H1 (cell line): ENCODE results near the gene ATP7A. TPM values are rescaled to one million over a fixed set of nuclear protein-coding genes. Genes with fewer than 3 reads are reported as not detected.

Experiments used
- CTCF ChIA-PET: fragments of 300-600 bp; sonication (Branson Sonifier 250); formaldehyde crosslinking; loops from one replicate; lab custom pipeline; 2021; ENCODE audit not compliant: partially characterized antibody; lab: Charles Lee
- POLR2A ChIA-PET: fragments of 300-600 bp; sonication (Branson Sonifier 250); formaldehyde crosslinking; loops from one replicate; lab custom pipeline; 2021; ENCODE audit warnings: inconsistent platforms; ENCODE audit not compliant: partially characterized antibody; lab: Charles Lee
- DNase-seq, 2 experiments: peaks; one replicate each; pipeline versions ENCODE4 v3.0.0 to v3.0.0-alpha.2; 2010 to 2022; ENCODE audit warnings: low spot score in 2 of 2, low read depth in 1 of 2, mixed read lengths in 1 of 2
- FAIRE-seq: peaks from 2 replicates; lab custom pipeline; 2011; peaks lifted over from hg19 to GRCh38; lab: Jason Lieb, UNC
- H2AFZ ChIP-seq: 2 replicates; pipeline ENCODE4 v1.8.1; 2012; ENCODE audit warnings: low read length, inconsistent platforms
- H2AK5ac ChIP-seq: 2 replicates; pipeline ENCODE4 v1.6.1; 2013; ENCODE audit warnings: low read depth, low read length
- H2BK120ac ChIP-seq: replicated peaks from 2 replicates; pipeline ENCODE3; 2013; ENCODE audit warnings: low read depth, low read length, inconsistent platforms
- H2BK12ac ChIP-seq: 2 replicates; pipeline ENCODE4 v1.6.1; 2013; ENCODE audit warnings: low read depth, low read length
- H2BK15ac ChIP-seq: 2 replicates; pipeline ENCODE4 v1.6.1; 2013; ENCODE audit warnings: low read length
- H2BK20ac ChIP-seq: 2 replicates; pipeline ENCODE4 v1.6.1; 2013; ENCODE audit warnings: low read length
- H2BK5ac ChIP-seq: 2 replicates; pipeline ENCODE4 v1.6.1; 2013; ENCODE audit warnings: low read depth, low read length
- H3K14ac ChIP-seq: 2 replicates; pipeline ENCODE4 v1.6.1; 2013; ENCODE audit warnings: inconsistent platforms; ENCODE audit not compliant: insufficient read length
- H3K18ac ChIP-seq: 2 replicates; pipeline ENCODE4 v1.6.1; 2013; ENCODE audit warnings: low read length; ENCODE audit errors: extremely low read depth
- H3K23ac ChIP-seq: 2 replicates; pipeline ENCODE4 v1.6.1; 2013; ENCODE audit warnings: inconsistent platforms; ENCODE audit not compliant: insufficient read length
- H3K23me2 ChIP-seq: 2 replicates; pipeline ENCODE4 v1.6.1; 2013; ENCODE audit warnings: low read depth, low read length
- H3K27ac ChIP-seq: 2 replicates; pipeline ENCODE4 v1.6.1; 2011; ENCODE audit warnings: low read depth, low read length, inconsistent platforms
- H3K27me3 ChIP-seq, 4 experiments: replicated peaks in 1 of 4; 1 replicate in 1 of 4; 2 replicates in 3 of 4; pipeline versions ENCODE4 v1.6.1 to v1.8.1; 2011 to 2013; ENCODE audit warnings: low read length in 3 of 4, mild to moderate bottlenecking in 3 of 4, inconsistent platforms in 2 of 4, mixed read lengths in 2 of 4, moderate library complexity in 1 of 4; ENCODE audit not compliant: control insufficient read depth in 3 of 4, insufficient read depth in 3 of 4; ENCODE audit errors: extremely low read depth in 1 of 4
- H3K36me3 ChIP-seq, 4 experiments: 2 replicates each; pipeline versions ENCODE4 v1.6.1 to v1.8.1; 2011 to 2013; ENCODE audit warnings: mild to moderate bottlenecking in 4 of 4, low read length in 3 of 4, moderate library complexity in 2 of 4, control low read depth in 1 of 4, inconsistent platforms in 1 of 4; ENCODE audit not compliant: insufficient read depth in 4 of 4, control insufficient read depth in 2 of 4
- H3K4ac ChIP-seq: replicated peaks from 2 replicates; pipeline ENCODE3; 2013; ENCODE audit warnings: low read length, low read depth, mixed read lengths, inconsistent platforms; ENCODE audit not compliant: insufficient read length
- H3K4me1 ChIP-seq, 4 experiments: replicated peaks in 1 of 4; 1 replicate in 1 of 4; 2 replicates in 3 of 4; pipeline versions ENCODE4 v1.6.1 to v1.8.1; 2011 to 2013; ENCODE audit warnings: low read length in 3 of 4, inconsistent platforms in 2 of 4, mixed read lengths in 1 of 4; ENCODE audit not compliant: insufficient read depth in 4 of 4, control insufficient read depth in 3 of 4
- H3K4me2 ChIP-seq, 2 experiments: 2 replicates each; pipeline versions ENCODE4 v1.6.1 to v1.8.1; 2011 to 2013; ENCODE audit warnings: low read depth in 2 of 2, low read length in 2 of 2, control low read depth in 1 of 2, inconsistent platforms in 1 of 2, mild to moderate bottlenecking in 1 of 2; ENCODE audit not compliant: insufficient read depth in 1 of 2
- H3K4me3 ChIP-seq, 4 experiments: fragments of 200-600, 300-600 bp in 1 of 4; sonication (generic), shearing (Covaris generic), sonication (Bioruptor Twin) in 1 of 4; 2 replicates each; pipeline versions ENCODE4 v1.5.1 to v1.8.1; 2011 to 2016; ENCODE audit warnings: low read length in 4 of 4, low read depth in 3 of 4, control low read depth in 2 of 4, inconsistent platforms in 2 of 4, mild to moderate bottlenecking in 2 of 4, mixed read lengths in 1 of 4, moderate library complexity in 1 of 4; ENCODE audit not compliant: insufficient read depth in 2 of 4; ENCODE audit errors: extremely low read depth in 1 of 4
- H3K56ac ChIP-seq: replicated peaks from 2 replicates; pipeline ENCODE3; 2013; ENCODE audit warnings: low read depth, mild to moderate bottlenecking, mixed read lengths, low read length, inconsistent platforms; ENCODE audit not compliant: insufficient read length
- H3K79me1 ChIP-seq: 2 replicates; pipeline ENCODE4 v1.6.1; 2013; ENCODE audit warnings: low read depth, low read length, control low read depth
- H3K79me2 ChIP-seq, 2 experiments: 2 replicates each; pipeline versions ENCODE4 v1.6.1 to v1.8.1; 2012 to 2013; ENCODE audit warnings: low read length in 2 of 2, mild to moderate bottlenecking in 2 of 2, inconsistent platforms in 1 of 2; ENCODE audit not compliant: insufficient read depth in 2 of 2, control insufficient read depth in 1 of 2
- H3K9ac ChIP-seq, 4 experiments: replicated peaks in 1 of 4; 1 replicate in 1 of 4; 2 replicates in 3 of 4; pipeline versions ENCODE4 v1.6.1 to v1.8.1; 2011 to 2013; ENCODE audit warnings: low read depth in 3 of 4, low read length in 3 of 4, control low read depth in 2 of 4, mild to moderate bottlenecking in 2 of 4, moderate library complexity in 2 of 4, inconsistent platforms in 1 of 4; ENCODE audit errors: extremely low read depth in 1 of 4
- H3K9me3 ChIP-seq, 2 experiments: 2 replicates each; pipeline versions ENCODE4 v1.6.1 to v1.8.1; 2012 to 2013; ENCODE audit warnings: mild to moderate bottlenecking in 2 of 2, moderate library complexity in 2 of 2, control low read depth in 1 of 2, inconsistent platforms in 1 of 2, low read depth in 1 of 2, low read length in 1 of 2, mixed read lengths in 1 of 2; ENCODE audit not compliant: insufficient read depth in 2 of 2
- H4K20me1 ChIP-seq, 2 experiments: replicated peaks in 1 of 2; 2 replicates each; pipeline versions ENCODE3 to v1.8.1; 2011 to 2013; ENCODE audit warnings: inconsistent platforms in 2 of 2, low read length in 2 of 2, mild to moderate bottlenecking in 1 of 2; ENCODE audit not compliant: insufficient read depth in 2 of 2, control insufficient read depth in 1 of 2
- H4K5ac ChIP-seq: 2 replicates; pipeline ENCODE4 v1.6.1; 2013; ENCODE audit warnings: low read length, low read depth, mixed read lengths, inconsistent platforms; ENCODE audit not compliant: insufficient read length
- H4K8ac ChIP-seq: 2 replicates; pipeline ENCODE4 v1.8.0; 2013; ENCODE audit warnings: mild to moderate bottlenecking, moderate library complexity, low read length, inconsistent platforms; ENCODE audit not compliant: insufficient read depth; ENCODE audit errors: extremely low read depth
- H4K91ac ChIP-seq: replicated peaks from 2 replicates; pipeline ENCODE3; 2013; ENCODE audit warnings: low read length, mixed read lengths, inconsistent platforms; ENCODE audit not compliant: insufficient read length
- CTCF ChIP-seq, 3 experiments: IDR thresholded peaks; 1 replicate in 2 of 3; 2 replicates in 1 of 3; pipeline versions ENCODE4 v1.5.1 to v1.6.1; 2011; ENCODE audit warnings: low read length in 3 of 3, mild to moderate bottlenecking in 3 of 3, inconsistent platforms in 2 of 3, low read depth in 1 of 3, moderate library complexity in 1 of 3; ENCODE audit not compliant: insufficient read depth in 1 of 3; ENCODE audit errors: control extremely low read depth in 1 of 3
- FOSL1 ChIP-seq: IDR thresholded peaks from 2 replicates; pipeline ENCODE4 v1.6.1; 2011; ENCODE audit warnings: mild to moderate bottlenecking, low read depth, low read length, moderate library complexity; ENCODE audit not compliant: insufficient read depth
- RAD21 ChIP-seq, 2 experiments: IDR thresholded peaks in 1 of 2; conservative IDR thresholded peaks in 1 of 2; 2 replicates each; pipeline ENCODE4 v1.6.1; 2011; ENCODE audit warnings: low read depth in 2 of 2, low read length in 2 of 2, improper control_type of control experiment in 1 of 2, inconsistent platforms in 1 of 2, mild to moderate bottlenecking in 1 of 2, moderate library complexity in 1 of 2
- WGBS, 2 experiments: shearing (Covaris generic) in 1 of 2; methylation state at CpG; one replicate each; pipeline versions ENCODE4 v1.1.6 to v1.1.7; 2013 to 2015; ENCODE audit warnings: low lambda C conversion rate in 2 of 2, mixed read lengths in 2 of 2, inconsistent platforms in 1 of 2, low coverage in 1 of 2, missing lambda C conversion rate in 1 of 2; ENCODE audit not compliant: insufficient replicate concordance in 2 of 2, insufficient coverage in 1 of 2, insufficient read length in 1 of 2; ENCODE audit errors: extremely low coverage in 1 of 2, missing lambda C conversion rate in 1 of 2; 5-methylcytosine and 5-hydroxymethylcytosine counted together
- polyA plus RNA-seq, 7 experiments: library from polyadenylated mRNA; depleted of rRNA in 3 of 7; stranded (reverse) in 5 of 7; unstranded in 2 of 7; fragments of >200 nt in 5 of 7; fragments of 200-250 nt in 2 of 7; gene quantifications; 1 replicate in 5 of 7; 2 replicates in 1 of 7; 4 replicates in 1 of 7; pipeline versions ENCODE4 v1.2.1 to v1.2.3, GENCODE V29; 2011 to 2013; ENCODE audit warnings: missing spikeins in 2 of 7, mixed read lengths in 2 of 7
- total RNA-seq: library from RNA; stranded (reverse); fragmentation: NEBNext Ultra II Directional; extraction: Animal tissue kit (Norgen Biotek cat#: 25700); gene quantifications from 2 replicates; pipeline ENCODE4 v1.2.1, GENCODE V29; 2021
- TF ChIP-seq, protein P1 (sequence below): IDR thresholded peaks from 2 replicates; pipeline ENCODE4 v1.6.1; 2012; ENCODE audit warnings: inconsistent platforms

ATP7A gene
- total and polyA plus RNA-seq, 2 of the 8 experiments (the other 6 are each of a cell fraction or from before 2014, with no cell fraction given), result 0.73 to 2.8 TPM

DNA sequence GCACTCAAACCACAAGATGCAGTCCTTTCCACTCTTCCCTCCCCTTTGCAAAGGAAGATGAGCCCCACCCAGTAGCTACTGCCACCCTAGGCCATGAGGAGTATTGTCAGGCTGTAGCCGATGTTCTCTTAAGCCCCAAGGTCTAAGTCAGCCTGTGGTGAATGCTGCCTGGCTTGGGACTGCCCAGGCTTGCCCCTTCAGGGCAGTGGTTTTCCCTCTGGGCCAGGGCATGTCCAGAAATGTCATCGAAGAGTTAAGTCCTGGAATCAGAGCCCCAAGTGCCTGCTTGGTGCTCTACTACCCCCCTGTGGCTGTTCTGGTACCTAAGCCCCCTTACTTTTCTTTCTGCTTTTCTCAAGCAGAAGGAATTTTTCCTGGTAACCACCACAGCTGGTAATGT, 181.8 kb downstream of the ATP7A start:
- DNase-seq (peak in 1 of 2 experiments; percentile 46), FAIRE-seq (peak; percentile 88)
- Histone ChIP-seq H2AK5ac (no peak overlapping the region), H2BK5ac (peak overlapping the region; percentile 39; the same call in 1 of the 2 replicates), H2BK15ac (no peak overlapping the region), H2BK120ac (no peak overlapping the region), H3K4me2 (no peak overlapping the region; a peak in 1 of 4 replicates), H3K36me3 (no peaks in the 10 kb centered on the region), H4K8ac (no peak overlapping the region), H3K4me3 (no peak overlapping the region), H3K18ac (no peak overlapping the region; the same call in 1 of the 2 replicates), H4K20me1 (no peaks in the 10 kb centered on the region), H3K27me3 (no peaks in the 10 kb centered on the region), H3K14ac (no peak overlapping the region), H2BK12ac (0 out of 2 replicates have a peak overlapping the region, but pooled peaks have one; percentile 27), H3K79me1 (no peaks in the 10 kb centered on the region), H3K9me3 (no peaks in the 10 kb centered on the region), H3K23me2 (no peaks in the 10 kb centered on the region), H3K9ac (no peak overlapping the region), H3K4me1 (peaks cover 0 to 8% (median 3%) of the 10 kb centered on the region in 4 experiments; a peak in 3 of 7 replicates), H3K79me2 (no peaks in the 10 kb centered on the region), H3K4ac (no peak overlapping the region), H4K91ac (no peak overlapping the region), H3K27ac (no peak overlapping the region), H3K23ac (no peak overlapping the region), H3K56ac (no peak overlapping the region), H4K5ac (no peak overlapping the region), H2AFZ (peak overlapping the region; percentile 81; the same call in 1 of the 2 replicates), H2BK20ac (no peak overlapping the region)
- ChIA-PET CTCF (interaction anchor here (0.8 to 2.1 kb wide), 10 partner anchors 10 to 67 kb away, joined by 3 to 8 read pairs (median 4); partner anchors contain the start of gene PGK1), POLR2A (interaction anchor here (1.1 to 1.5 kb wide), 3 partner anchors 11 to 1944 kb away, joined by 3 to 5 read pairs (median 3); no protein-coding TSS in a partner anchor)
- TF ChIP-seq, protein P1, sequence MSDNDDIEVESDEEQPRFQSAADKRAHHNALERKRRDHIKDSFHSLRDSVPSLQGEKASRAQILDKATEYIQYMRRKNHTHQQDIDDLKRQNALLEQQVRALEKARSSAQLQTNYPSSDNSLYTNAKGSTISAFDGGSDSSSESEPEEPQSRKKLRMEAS, result no peak
- TF ChIP-seq FOSL1 (no peak), CTCF (IDR thresholded peaks at IDR 0.05; ENCODE audit: control extremely low read depth in 1 of 3, insufficient read depth in 1 of 3, low read depth in 1 of 3, low read length in 3 of 3) (peak; percentile 32 to 47 (median 47); a peak in 3 of 4 replicates), RAD21 (IDR thresholded peaks at IDR 0.05 in 1 of 2, conservative IDR thresholded peaks at IDR 0.05 in 1 of 2; ENCODE audit: low read depth in 2 of 2, low read length in 2 of 2) (peak; percentile 72 to 76)
- WGBS, 2 experiments, result 15% methylated on average over 2 of the region's 2 CpGs; no CpG with 5 or more reads in 1 of the 2 experiments
